Panc1 (cell line): ENCODE data around the gene ZFYVE21.

ENCODE experiments used
- POLR2AphosphoS5 ChIP-seq: IDR thresholded peaks from 2 replicates; pipeline ENCODE4 v1.6.1; 2012; ENCODE audit warnings: mild to moderate bottlenecking, low read depth, low read length, moderate library complexity
- REST ChIP-seq, 2 experiments: IDR thresholded peaks; 2 replicates each; pipeline ENCODE4 v1.6.1; 2011 to 2012; ENCODE audit warnings: low read depth in 2 of 2, control low read depth in 1 of 2, low read length in 1 of 2, mild to moderate bottlenecking in 1 of 2, moderate library complexity in 1 of 2; ENCODE audit not compliant: insufficient read depth in 1 of 2
- SIN3A ChIP-seq: IDR thresholded peaks from 2 replicates; pipeline ENCODE4 v1.6.1; 2012; ENCODE audit warnings: low read depth, mild to moderate bottlenecking, low read length, moderate library complexity, borderline replicate concordance; ENCODE audit not compliant: insufficient read depth
- TCF7L2 ChIP-seq: IDR thresholded peaks from 2 replicates; pipeline ENCODE4 v1.6.1; 2011; ENCODE audit warnings: mild to moderate bottlenecking, low read depth, low read length, inconsistent platforms
- TF ChIP-seq, protein P1 (sequence below): fragments of 450-650 bp; IDR thresholded peaks from 2 replicates; pipeline ENCODE4 v1.5.1; 2017; ENCODE audit warnings: mild to moderate bottlenecking

- TF ChIP-seq, protein P1, sequence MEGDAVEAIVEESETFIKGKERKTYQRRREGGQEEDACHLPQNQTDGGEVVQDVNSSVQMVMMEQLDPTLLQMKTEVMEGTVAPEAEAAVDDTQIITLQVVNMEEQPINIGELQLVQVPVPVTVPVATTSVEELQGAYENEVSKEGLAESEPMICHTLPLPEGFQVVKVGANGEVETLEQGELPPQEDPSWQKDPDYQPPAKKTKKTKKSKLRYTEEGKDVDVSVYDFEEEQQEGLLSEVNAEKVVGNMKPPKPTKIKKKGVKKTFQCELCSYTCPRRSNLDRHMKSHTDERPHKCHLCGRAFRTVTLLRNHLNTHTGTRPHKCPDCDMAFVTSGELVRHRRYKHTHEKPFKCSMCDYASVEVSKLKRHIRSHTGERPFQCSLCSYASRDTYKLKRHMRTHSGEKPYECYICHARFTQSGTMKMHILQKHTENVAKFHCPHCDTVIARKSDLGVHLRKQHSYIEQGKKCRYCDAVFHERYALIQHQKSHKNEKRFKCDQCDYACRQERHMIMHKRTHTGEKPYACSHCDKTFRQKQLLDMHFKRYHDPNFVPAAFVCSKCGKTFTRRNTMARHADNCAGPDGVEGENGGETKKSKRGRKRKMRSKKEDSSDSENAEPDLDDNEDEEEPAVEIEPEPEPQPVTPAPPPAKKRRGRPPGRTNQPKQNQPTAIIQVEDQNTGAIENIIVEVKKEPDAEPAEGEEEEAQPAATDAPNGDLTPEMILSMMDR = no peak
- TF ChIP-seq REST (IDR thresholded peaks at IDR 0.05; ENCODE audit: insufficient read depth in 1 of 2, low read depth in 2 of 2, low read length in 1 of 2) (no peak), POLR2AphosphoS5 (no peak), TCF7L2 (no peak), SIN3A (no peak)
These were observed 636 bp downstream of the ZFYVE21 start for GRCh38 chr14:103716091-103716801.
